CD4-positive, alpha-beta T cell treated with Interleukin-6 at 100 ng/mL for 8 hours (primary cell): ENCODE measurements around the gene KLHL29.

Source experiments
- DNase-seq: peaks from one replicate; pipeline ENCODE4 v3.0.0-alpha.2; 2020; ENCODE audit warnings: mixed read lengths, low spot score

Gene KLHL29

DNA sequence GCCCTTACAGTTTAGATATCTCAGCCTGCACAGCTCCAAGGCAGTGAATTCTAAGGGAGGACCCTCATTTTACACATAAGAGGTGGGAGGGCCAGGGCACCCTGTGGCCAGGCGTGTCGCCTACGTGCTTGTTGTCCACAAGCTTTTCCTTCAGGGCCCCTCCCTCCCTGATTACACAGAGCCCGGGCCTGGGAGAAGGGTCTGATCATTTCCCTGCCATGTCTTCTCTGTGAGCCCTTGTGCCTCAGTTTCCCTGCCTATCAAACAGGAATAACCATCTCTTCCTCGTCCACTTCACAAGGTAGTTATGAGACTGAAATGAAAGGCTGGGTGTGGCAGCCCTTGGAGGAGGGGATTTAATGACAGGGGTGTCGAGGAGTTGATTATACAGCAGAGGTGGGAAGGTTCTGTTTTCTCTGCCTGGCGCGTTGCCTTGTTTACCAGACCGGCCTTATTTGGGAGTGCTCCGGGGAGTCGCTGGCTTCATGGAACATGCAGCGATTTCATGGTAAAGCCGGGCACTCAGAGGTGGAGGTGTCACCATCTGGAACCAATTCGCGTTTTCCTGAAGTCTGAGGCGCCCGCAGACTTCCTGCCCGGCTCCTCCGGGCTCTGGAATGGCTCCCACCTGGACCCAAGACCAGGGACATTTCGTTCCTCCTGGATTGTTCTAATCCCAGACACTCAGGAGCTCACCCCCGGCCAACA is 208.9 kb downstream of the KLHL29 start:
- no peak for DNase-seq

DNA sequence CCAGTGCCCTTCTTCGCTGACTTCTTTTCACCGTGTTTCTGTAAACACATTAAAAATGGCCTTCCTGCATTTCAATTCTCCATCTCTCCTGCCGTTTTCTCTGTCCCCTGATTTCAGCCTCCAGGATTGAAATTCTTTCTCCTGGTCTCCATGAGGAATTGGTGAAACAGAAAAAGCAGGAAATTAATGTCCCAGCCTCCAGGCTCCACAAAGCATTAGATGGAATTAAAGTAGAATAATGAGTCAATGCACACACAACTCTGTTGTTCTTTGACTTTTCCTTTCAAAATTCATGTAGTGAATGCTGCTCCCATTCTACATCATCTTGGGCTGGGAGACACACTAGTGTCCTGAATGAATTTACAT is 209.5 kb downstream of the KLHL29 start:
- no peak for DNase-seq

DNA sequence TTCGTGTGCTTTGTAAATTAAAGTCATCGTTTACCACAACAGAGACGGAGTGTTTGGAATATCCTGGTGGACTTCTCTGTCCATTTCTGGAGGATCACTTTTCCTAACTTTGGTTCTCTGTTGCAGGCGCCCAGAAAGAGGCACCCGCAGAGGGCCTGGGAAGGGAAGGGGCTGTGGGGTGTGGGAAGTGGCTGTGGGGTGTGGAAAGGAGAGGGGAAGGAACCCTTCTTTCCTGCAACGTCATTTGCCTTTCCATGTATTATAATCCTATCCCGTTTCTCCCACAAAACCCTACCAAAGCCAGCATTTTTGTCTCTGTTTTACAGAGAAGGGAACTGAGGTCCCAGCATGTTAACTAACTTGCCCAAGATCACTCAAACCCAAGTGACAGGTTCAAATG is 210.0 kb downstream of the KLHL29 start:
- no peak for DNase-seq

GRCh38 chr2:23595601-23596251 is 210.7 kb downstream of the KLHL29 start:
- DNase-seq = no peak

DNA sequence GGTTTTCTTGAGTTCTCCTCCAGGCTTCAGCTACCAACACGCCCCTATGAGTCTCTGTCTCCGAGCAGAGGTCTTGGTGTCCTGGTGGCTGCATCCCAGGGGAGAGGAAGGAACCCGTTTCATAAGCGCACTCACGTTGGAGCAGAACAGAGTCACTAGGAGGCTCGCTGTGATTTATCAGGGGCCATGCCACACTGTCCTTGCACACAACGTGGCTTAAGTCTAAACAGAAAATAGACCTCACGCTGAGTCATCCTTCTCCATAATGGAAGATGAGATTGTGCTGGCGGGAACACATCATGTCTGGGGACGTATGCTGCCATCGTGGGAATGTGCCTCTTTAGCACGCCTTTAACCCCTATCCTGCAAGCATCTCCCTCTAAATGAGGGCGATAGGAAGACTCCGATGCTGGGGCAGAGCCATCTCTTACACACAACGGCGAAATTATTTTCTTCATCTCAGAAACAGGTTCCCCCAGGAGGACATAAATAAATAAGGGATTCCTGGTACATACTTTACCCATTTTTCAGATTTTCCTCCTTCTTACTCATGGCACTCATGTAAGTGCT is 211.4 kb downstream of the KLHL29 start:
- no peak for DNase-seq

DNA sequence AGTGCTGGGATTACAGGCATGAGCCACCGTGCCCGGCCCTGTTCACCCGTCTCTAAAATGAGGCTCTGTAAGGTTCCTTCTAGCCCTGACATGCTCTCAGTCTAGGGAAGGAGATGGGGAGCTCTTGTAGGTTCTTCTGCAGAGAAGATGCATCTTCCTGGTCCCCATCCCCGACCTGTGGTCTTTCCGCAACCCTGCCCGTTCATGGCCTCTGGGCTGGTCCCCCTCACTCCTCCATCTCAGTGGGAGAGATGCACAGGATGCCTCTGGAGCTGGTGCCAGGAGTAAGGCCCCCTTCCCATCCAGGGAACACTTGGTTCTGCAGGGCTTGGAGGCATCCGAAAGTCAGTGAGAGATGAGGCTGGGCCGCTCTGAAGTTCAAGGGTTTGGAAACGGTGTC is 212.7 kb downstream of the KLHL29 start:
- DNase-seq = no peak

DNA sequence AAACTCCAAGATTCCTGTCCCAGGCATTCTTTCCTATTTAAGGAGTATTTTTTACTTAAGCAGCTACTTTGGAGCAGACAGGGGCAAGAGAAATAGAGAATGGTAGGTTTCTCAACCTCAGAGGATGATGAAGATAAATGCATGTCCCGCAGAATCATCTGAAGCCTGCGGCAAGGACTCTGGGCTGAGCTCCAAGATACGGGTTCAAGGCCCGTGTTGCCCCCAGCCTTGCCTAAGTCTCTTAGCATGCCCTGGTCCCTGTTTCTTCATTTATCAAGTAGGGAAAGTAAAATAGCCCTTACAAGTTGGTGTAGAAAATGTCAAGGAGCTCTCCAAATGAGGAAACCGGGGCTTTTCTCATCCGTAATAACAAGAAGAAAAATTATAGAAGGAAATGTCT is 214.0 kb downstream of the KLHL29 start:
- no peak for DNase-seq

DNA sequence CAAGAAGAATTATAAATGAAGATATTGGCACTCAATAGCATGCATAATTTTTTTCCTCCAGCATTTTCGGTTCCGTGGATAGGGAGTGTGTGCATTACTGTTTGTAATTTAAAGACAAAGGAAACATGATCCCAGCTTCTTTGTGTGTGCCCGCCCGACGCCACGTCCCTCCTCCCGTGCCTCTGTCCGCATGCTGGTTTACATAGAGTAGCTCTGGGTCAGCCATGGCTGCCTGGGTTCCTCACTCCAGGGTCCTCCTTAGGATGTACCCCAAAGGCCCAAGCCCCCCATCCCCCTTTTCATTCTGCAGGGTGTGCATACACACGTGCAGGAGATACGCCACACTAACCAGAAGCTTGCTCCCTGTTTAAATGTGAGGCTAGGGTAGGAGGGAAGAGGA is 214.7 kb downstream of the KLHL29 start:
- DNase-seq = no peak

- no peak for DNase-seq
Observed at GRCh38 chr2:23600346-23600745, 215.4 kb downstream of the KLHL29 start.

GRCh38 chr2:23601301-23601965 is 216.5 kb downstream of the KLHL29 start:
- no peak for DNase-seq

DNA sequence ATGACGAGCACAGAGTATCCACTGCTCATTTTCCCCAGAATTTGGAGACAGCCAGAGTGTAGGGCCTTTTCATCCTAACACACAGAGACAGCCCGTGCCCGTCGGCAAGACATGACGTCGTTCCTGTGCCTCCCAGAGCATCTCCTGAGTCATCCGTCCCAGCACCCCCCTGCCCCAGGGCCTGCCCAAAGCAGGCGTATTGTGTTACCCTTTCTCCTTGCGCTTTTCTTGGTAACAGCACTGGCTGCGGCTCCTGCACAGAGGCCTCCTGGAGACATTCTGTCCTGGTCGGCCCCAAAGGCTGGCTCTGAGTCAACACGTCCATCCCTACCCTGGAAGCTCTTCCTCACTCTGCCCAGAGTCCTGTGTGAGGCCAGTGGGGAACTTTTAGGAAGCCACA is 217.1 kb downstream of the KLHL29 start:
- no peak for DNase-seq

- no peak for DNase-seq
Observed at GRCh38 chr2:23603156-23603555, 218.2 kb downstream of the KLHL29 start.

DNA sequence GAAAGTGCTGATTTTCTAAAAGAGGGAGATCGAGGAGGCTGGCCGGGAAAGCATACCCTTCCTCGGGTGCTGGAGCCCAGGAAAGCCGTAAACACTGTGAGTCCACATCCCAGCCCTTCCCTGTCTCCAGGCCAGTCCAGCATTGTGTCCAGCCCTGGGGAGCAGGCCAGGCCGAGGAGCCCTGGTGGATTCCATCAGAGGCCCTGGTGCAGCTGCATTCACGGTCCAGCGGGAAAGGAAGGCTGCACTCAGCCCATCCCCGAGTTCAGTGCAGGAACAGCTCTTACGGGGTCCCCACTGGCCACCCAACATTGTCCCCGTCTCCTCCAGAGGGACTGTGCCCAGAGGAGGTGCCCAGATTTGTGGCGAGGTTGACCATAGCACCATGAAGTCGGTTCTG is 218.6 kb downstream of the KLHL29 start:
- DNase-seq = no peak

- DNase-seq = no peak
Observed at GRCh38 chr2:23604731-23605130, 219.8 kb downstream of the KLHL29 start.

- no peak for DNase-seq
Observed at GRCh38 chr2:23605236-23605635, 220.3 kb downstream of the KLHL29 start.

- no peak for DNase-seq
Observed at GRCh38 chr2:23606196-23606595, 221.2 kb downstream of the KLHL29 start.

GRCh38 chr2:23606968-23607367 is 222.0 kb downstream of the KLHL29 start:
- DNase-seq = no peak

GRCh38 chr2:23607925-23608324 is 222.9 kb downstream of the KLHL29 start:
- DNase-seq = no peak

GRCh38 chr2:23609254-23609653 is 224.3 kb downstream of the KLHL29 start:
- no peak for DNase-seq

DNA sequence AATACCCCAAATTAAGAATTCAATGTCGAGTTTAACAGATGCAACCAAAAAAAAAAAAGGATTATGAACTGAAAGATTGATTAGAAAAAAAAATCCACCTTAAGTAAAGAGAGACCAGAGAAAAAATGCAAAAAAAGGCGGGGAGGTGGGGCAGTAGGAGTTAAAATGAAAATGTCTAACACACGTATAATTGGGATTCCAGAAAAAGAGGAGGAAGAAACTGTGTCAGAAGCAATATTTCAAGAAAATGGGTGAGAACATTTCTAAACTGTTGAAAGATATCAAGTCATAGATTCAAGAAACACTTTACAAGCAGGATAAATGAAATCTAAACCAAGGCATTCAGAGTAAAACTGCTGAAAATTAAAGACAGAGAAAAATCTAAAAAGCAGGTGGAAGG is 226.9 kb downstream of the KLHL29 start:
- DNase-seq = no peak

DNA sequence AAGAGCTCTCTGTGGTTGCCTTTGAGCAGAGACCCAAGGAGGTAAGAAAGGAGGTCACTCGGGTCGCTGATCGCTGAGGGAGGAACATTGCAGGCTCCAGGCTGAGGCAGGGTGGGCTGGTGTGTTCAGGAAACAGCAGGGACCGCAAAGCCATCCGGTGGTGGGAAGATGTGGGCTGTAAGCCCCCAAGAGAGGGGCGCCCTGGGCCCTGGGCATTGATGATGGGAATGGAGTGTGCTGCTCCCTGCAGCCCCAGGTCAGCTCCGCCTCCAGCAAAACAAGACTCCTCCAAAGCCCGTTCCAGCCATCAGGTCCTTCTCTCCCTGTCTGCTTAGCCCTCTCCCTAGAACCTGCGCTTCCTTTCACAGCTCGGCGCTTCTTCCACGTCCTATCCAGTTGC is 229.7 kb downstream of the KLHL29 start:
- DNase-seq = no peak

DNA sequence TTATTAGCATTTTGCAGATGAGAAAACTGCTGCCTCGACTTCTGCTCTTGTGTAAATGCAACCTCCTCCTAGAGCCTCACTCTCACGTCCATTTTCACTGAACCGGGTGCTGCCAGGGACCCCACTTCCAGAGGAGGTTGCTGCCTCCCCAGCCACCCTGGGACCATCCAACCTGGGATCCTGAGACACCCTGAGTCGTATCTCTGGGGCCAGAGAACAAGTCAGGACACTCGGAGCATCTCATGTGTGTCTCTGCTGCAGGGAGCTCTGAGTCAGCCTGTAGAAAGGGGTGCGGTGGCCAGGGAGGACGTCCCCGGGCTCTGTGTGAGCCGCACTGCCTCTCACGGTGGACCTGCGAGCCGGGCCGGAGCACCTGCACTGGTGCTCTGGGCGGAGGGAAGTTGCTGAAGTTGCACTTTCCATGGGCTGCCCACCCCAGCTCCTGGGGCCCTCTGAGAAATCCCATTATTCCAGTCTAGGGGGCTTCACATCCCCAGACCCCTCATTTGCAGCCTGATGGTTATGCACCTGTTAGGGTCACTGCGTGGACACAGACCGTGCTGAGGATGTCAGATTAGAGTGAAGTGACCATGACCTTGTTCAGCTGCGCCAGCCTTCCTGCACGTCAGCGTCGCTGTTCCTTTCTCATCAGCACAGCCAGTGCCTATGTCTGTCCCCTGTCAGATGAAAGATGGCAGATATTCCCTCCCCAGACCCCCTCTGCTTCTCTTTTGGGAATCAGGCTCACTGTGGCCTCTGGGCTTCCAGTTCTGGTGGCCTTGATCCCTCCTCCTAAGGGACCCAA is 230.4 kb downstream of the KLHL29 start:
- DNase-seq = no peak
